Peyer's patch (tissue), 4 donors: Measurements from ENCODE around the gene RRAD. TPM values are rescaled to one million over a fixed set of nuclear protein-coding genes. Genes with fewer than 3 reads are reported as not detected.
A peak's percentile ranks its signal among the peaks of the same experiment; 100 is the strongest.

Source experiments
- DNase-seq, 3 donors: peaks; one replicate each; pipeline ENCODE4 v3.0.0-alpha.2; 2017 to 2019
- H3K27ac ChIP-seq, 4 donors: fragments of 200-600 bp; sonication (generic); one replicate each; pipeline ENCODE4 v1.5.1; 2016 to 2019
- H3K27me3 ChIP-seq, 2 donors: fragments of 200-600 bp; sonication (generic); one replicate each; pipeline ENCODE4 v1.5.1; 2019
- H3K36me3 ChIP-seq, 3 donors: fragments of 200-600 bp; sonication (generic); one replicate each; pipeline ENCODE4 v1.5.1; 2016 to 2019
- H3K4me1 ChIP-seq, 4 donors: fragments of 200-600 bp; sonication (generic); one replicate each; pipeline ENCODE4 v1.5.1; 2016 to 2019
- H3K4me3 ChIP-seq, 4 donors: fragments of 200-600 bp; sonication (generic); 1 replicate in 3 of 4; 2 replicates in 1 of 4; pipeline ENCODE4 v1.5.1; 2016 to 2019; ENCODE audit warnings: mild to moderate bottlenecking in 1 of 4
- H3K9me3 ChIP-seq, 4 donors: fragments of 200-600 bp; sonication (generic); one replicate each; pipeline ENCODE4 v1.5.1; 2016 to 2019; ENCODE audit warnings: mild to moderate bottlenecking in 1 of 4
- CTCF ChIP-seq, 6 experiments: fragments of 450-650 bp in 4 of 6; fragments of 200-600 bp in 2 of 6; sonication (generic) in 1 of 6; IDR thresholded peaks; one replicate each; pipeline ENCODE4 v1.5.1; 2017 to 2019; ENCODE audit warnings: antibody characterized with exemption in 6 of 6, mild to moderate bottlenecking in 3 of 6, moderate library complexity in 1 of 6
- POLR2A ChIP-seq, 2 donors: fragments of 450-650 bp; IDR thresholded peaks; one replicate each; pipeline ENCODE4 v1.5.1; 2017; ENCODE audit warnings: antibody characterized with exemption in 2 of 2, mild to moderate bottlenecking in 2 of 2, moderate library complexity in 2 of 2
- total RNA-seq, 4 donors: library from RNA; depleted of rRNA; stranded (reverse); fragments of >200 nt; gene quantifications; one replicate each; pipeline ENCODE4 v1.1.0, GENCODE V29; 2016

Gene RRAD
- total RNA-seq, 4 donors from 2014 or later: 0.53 to 4.1 (median 2.8) TPM

- Histone ChIP-seq H3K36me3 (no peaks in the 10 kb centered on the region), H3K4me1 (peaks cover 0 to 44% (median 7%) of the 10 kb centered on the region in 4 donors), H3K4me3 (no peak overlapping the region), H3K27me3 (no peaks in the 10 kb centered on the region), H3K27ac (peak overlapping the region in 3 of 4 donors; percentile 25 to 54 (median 48)), H3K9me3 (no peaks in the 10 kb centered on the region)
- TF ChIP-seq POLR2A (IDR thresholded peaks at IDR 0.05): no peak
- peak in 1 of 6 experiments; percentile 21 for TF ChIP-seq CTCF (IDR thresholded peaks at IDR 0.05)
- DNase-seq: no peak
Observed at GRCh38 chr16:66902648-66903543, 22.4 kb downstream of the RRAD start.

DNA sequence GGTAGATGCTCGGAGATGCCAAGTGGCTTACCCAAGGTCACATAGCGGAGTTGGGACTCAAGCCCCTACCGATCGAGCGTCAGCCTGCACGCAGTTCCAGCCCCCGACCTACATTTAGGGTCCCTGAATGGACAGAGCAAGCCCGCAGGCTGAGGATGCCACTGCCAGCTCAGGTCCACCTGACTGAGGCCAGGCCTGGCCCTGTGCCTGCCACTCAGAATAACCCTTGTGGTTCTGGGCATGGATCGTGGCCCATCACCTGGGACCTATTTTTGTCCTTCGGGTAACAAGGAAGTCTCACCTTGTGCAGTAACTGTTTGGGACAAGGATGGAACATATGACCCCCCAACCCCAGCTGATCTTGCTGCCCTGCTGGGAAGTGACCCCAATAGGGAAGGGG is 23.7 kb downstream of the RRAD start:
- no peak for DNase-seq
- no peak for TF ChIP-seq POLR2A (IDR thresholded peaks at IDR 0.05)
- TF ChIP-seq CTCF (IDR thresholded peaks at IDR 0.05): no peak
- Histone ChIP-seq H3K36me3 (no peaks in the 10 kb centered on the region), H3K27me3 (no peaks in the 10 kb centered on the region), H3K4me3 (no peak overlapping the region), H3K9me3 (no peaks in the 10 kb centered on the region), H3K27ac (peak overlapping the region; percentile 67 to 85 (median 78)), H3K4me1 (peaks cover 0 to 52% (median 7%) of the 10 kb centered on the region in 4 donors)

GRCh38 chr16:66900721-66901441 is 24.5 kb downstream of the RRAD start:
- DNase-seq: peak in 1 of 3 donors; percentile 55
- peaks cover 0 to 54% (median 9%) of the 10 kb centered on the region in 4 donors for H3K4me1 ChIP-seq
- TF ChIP-seq POLR2A (IDR thresholded peaks at IDR 0.05) (no peak), CTCF (IDR thresholded peaks at IDR 0.05) (no peak)

GRCh38 chr16:66899945-66900710 is 25.2 kb downstream of the RRAD start:
- no peaks in the 10 kb centered on the region for H3K9me3 ChIP-seq
- H3K27me3 ChIP-seq: no peaks in the 10 kb centered on the region
- H3K4me3 ChIP-seq: no peak overlapping the region
- no peak for TF ChIP-seq CTCF (IDR thresholded peaks at IDR 0.05)
- peak in 1 of 2 donors; percentile 67 for TF ChIP-seq POLR2A (IDR thresholded peaks at IDR 0.05)
- no peaks in the 10 kb centered on the region for H3K36me3 ChIP-seq
- DNase-seq: peak; percentile 41 to 92 (median 87)
- H3K4me1 ChIP-seq: peaks cover 3 to 53% (median 11%) of the 10 kb centered on the region in 4 donors
- peak overlapping the region; percentile 67 to 85 (median 78) for H3K27ac ChIP-seq

More at GRCh38 chr16:66900721-66901441, 24.5 kb downstream of the RRAD start:
- H3K4me3 ChIP-seq: no peak overlapping the region
- no peaks in the 10 kb centered on the region for H3K9me3 ChIP-seq
- H3K27me3 ChIP-seq: no peaks in the 10 kb centered on the region
- no peaks in the 10 kb centered on the region for H3K36me3 ChIP-seq
- peak overlapping the region; percentile 67 to 85 (median 78) for H3K27ac ChIP-seq

- DNase-seq: peak in 1 of 3 donors; percentile 48
- Histone ChIP-seq H3K36me3 (no peaks in the 10 kb centered on the region), H3K27me3 (no peaks in the 10 kb centered on the region), H3K27ac (peak overlapping the region; percentile 67 to 85 (median 78)), H3K4me3 (no peak overlapping the region), H3K4me1 (peaks cover 3 to 49% (median 11%) of the 10 kb centered on the region in 4 donors), H3K9me3 (no peaks in the 10 kb centered on the region)
- TF ChIP-seq CTCF (IDR thresholded peaks at IDR 0.05): no peak
- TF ChIP-seq POLR2A (IDR thresholded peaks at IDR 0.05): no peak
Observed at GRCh38 chr16:66899310-66899944, 25.9 kb downstream of the RRAD start.
